ENCODE data around the gene AEN. TPM values are rescaled to one million over a fixed set of nuclear protein-coding genes. Genes with fewer than 3 reads are reported as not detected.

AEN gene
- total and polyA plus RNA-seq, 2 of the 8 experiments (the other 6 are each of a cell fraction or from before 2014, with no cell fraction given), result 112 to 122 TPM

DNA sequence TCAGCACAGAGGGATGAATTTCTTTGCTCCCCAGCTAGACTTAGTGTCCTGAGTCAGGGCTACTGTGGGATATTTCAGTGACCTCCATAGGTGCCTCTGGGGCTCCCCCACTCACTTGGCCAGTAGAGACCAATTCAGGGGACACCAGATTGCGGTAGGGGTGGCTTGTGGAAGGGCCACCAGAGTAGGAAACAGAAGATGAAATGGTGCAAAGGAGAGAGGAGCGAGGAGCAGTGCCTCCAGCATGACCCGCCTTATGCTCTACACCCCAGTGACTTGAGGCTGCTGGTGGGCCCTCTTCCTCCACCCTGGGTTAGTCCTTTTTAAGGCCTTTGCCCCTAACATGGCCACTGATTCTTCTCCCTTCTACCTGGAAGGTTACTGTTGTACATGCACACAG, 2.5 kb downstream of the AEN start:
- Histone ChIP-seq H3K9ac (replicated peaks in 1 of 4; ENCODE audit: extremely low read depth in 1 of 4, low read depth in 3 of 4, low read length in 3 of 4) (peak overlapping the region in 2 of 4 experiments; percentile 22 to 62; a peak in 2 of 7 replicates), H3K27me3 (replicated peaks in 1 of 4; ENCODE audit: control insufficient read depth in 3 of 4, extremely low read depth in 1 of 4, insufficient read depth in 3 of 4, low read length in 3 of 4) (no peaks in the 10 kb centered on the region), H4K8ac (ENCODE audit: extremely low read depth, insufficient read depth, low read length) (no peak overlapping the region), H3K79me2 (ENCODE audit: control insufficient read depth in 1 of 2, insufficient read depth in 2 of 2, low read length in 2 of 2) (peaks cover 63 to 75% of the 10 kb centered on the region in 2 experiments), H3K4me1 (replicated peaks in 1 of 4; ENCODE audit: control insufficient read depth in 3 of 4, insufficient read depth in 4 of 4, low read length in 3 of 4) (peaks cover 14 to 27% (median 16%) of the 10 kb centered on the region in 4 experiments), H3K4me2 (ENCODE audit: insufficient read depth in 1 of 2, low read depth in 2 of 2, low read length in 2 of 2) (peak overlapping the region; percentile 85 to 93), H4K91ac (replicated peaks; ENCODE audit: insufficient read length, low read length) (no peak overlapping the region), H3K4me3 (ENCODE audit: extremely low read depth in 1 of 4, insufficient read depth in 2 of 4, low read depth in 3 of 4, low read length in 4 of 4) (peak overlapping the region; percentile 16 to 98 (median 88); a peak in 6 of 8 replicates), H3K56ac (replicated peaks; ENCODE audit: insufficient read length, low read depth, low read length) (no peak overlapping the region), H3K79me1 (ENCODE audit: low read depth, low read length) (peaks cover 14% of the 10 kb centered on the region; the same call in 1 of the 2 replicates), H2BK120ac (replicated peaks; ENCODE audit: low read depth, low read length) (no peak overlapping the region), H2AFZ (ENCODE audit: low read length) (no peak overlapping the region), H2AK5ac (ENCODE audit: low read depth, low read length) (no peak overlapping the region), H2BK12ac (ENCODE audit: low read depth, low read length) (no peak overlapping the region), H3K14ac (ENCODE audit: insufficient read length) (no peak overlapping the region), H3K4ac (replicated peaks; ENCODE audit: insufficient read length, low read depth, low read length) (no peak overlapping the region), H3K36me3 (ENCODE audit: control insufficient read depth in 2 of 4, insufficient read depth in 4 of 4, low read length in 3 of 4) (peaks cover 23 to 45% (median 34%) of the 10 kb centered on the region in 4 experiments), H3K18ac (ENCODE audit: extremely low read depth, low read length) (no peak overlapping the region), H3K23ac (ENCODE audit: insufficient read length) (no peak overlapping the region), H3K27ac (ENCODE audit: low read depth, low read length) (no peak overlapping the region), H2BK5ac (ENCODE audit: low read depth, low read length) (no peak overlapping the region), H3K23me2 (ENCODE audit: low read depth, low read length) (peaks cover 19% of the 10 kb centered on the region), H2BK15ac (ENCODE audit: low read length) (no peak overlapping the region), H4K20me1 (replicated peaks in 1 of 2; ENCODE audit: control insufficient read depth in 1 of 2, insufficient read depth in 2 of 2, low read length in 2 of 2) (peaks cover 54 to 55% of the 10 kb centered on the region in 2 experiments), H4K5ac (ENCODE audit: insufficient read length, low read depth, low read length) (no peak overlapping the region), H2BK20ac (ENCODE audit: low read length) (no peak overlapping the region), H3K9me3 (ENCODE audit: insufficient read depth in 2 of 2, low read depth in 1 of 2, low read length in 1 of 2) (no peaks in the 10 kb centered on the region)
- FAIRE-seq (no peak), DNase-seq (ENCODE audit: low read depth in 1 of 2, low spot score in 2 of 2) (no peak)
- ChIA-PET CTCF (ENCODE audit: partially characterized antibody) (interaction anchor here (0.7 to 2.1 kb wide), 11 partner anchors 9 to 240 kb away, joined by 3 to 11 read pairs (median 4); no protein-coding TSS in a partner anchor), POLR2A (ENCODE audit: partially characterized antibody) (interaction anchor here (0.6 to 5.1 kb wide), 8 partner anchors 10 to 1395 kb away, joined by 3 to 52 read pairs (median 6); partner anchors contain the start of genes ISG20, MRPL46 and MRPS11)
- TF ChIP-seq SP2 (IDR thresholded peaks at IDR 0.05; ENCODE audit: low read length) (no peak), POLR2AphosphoS5 (IDR thresholded peaks at IDR 0.05; ENCODE audit: low read depth, low read length) (peak; percentile 37; the same call in 1 of the 2 replicates)
- WGBS, 2 experiments (ENCODE audit: extremely low coverage in 1 of 2, insufficient coverage in 1 of 2, insufficient read length in 1 of 2, insufficient replicate concordance in 2 of 2, low coverage in 1 of 2, low lambda C conversion rate in 2 of 2, missing lambda C conversion rate in 1 of 2), result 88% methylated on average over 3 of the region's 3 CpGs; no CpG with 5 or more reads in 1 of the 2 experiments
